CD4-positive, alpha-beta T cell (primary cell): ENCODE measurements around the gene FARSA. TPM values are rescaled to one million over a fixed set of nuclear protein-coding genes. Genes with fewer than 3 reads are reported as not detected.

Source experiments
- ATAC-seq: fragments of 200-7000 bp; cut with Tn5 transposase; one replicate; pipeline ENCODE4 v1.10.0; 2022; ENCODE audit warnings: mild to moderate bottlenecking; ENCODE audit not compliant: poor library complexity
- CTCF ChIA-PET: fragments of 350-600 bp; sonication (Branson Sonifier 250); formaldehyde crosslinking; loops from one replicate; lab custom pipeline; 2021; ENCODE audit warnings: antibody characterized with exemption, inconsistent platforms; lab: Charles Lee
- POLR2A ChIA-PET: fragments of 350-600 bp; sonication (Branson Sonifier 250); formaldehyde crosslinking; loops from one replicate; lab custom pipeline; 2021; ENCODE audit warnings: antibody characterized with exemption, inconsistent platforms; lab: Charles Lee
- DNase-seq, 14 experiments: peaks; one replicate each; pipeline ENCODE4 v3.0.0-alpha.2; 2013 to 2020; ENCODE audit warnings: mixed read lengths in 2 of 14
- H3K27ac ChIP-seq, 2 donors: one replicate each; pipeline versions ENCODE4 v1.5.1 to v1.7.0; 2013; ENCODE audit warnings: low read length in 2 of 2, low read depth in 1 of 2, mild to moderate bottlenecking in 1 of 2
- H3K27me3 ChIP-seq, 2 experiments: 1 replicate in 1 of 2; 2 replicates in 1 of 2; pipeline versions ENCODE4 v1.6.1 to v1.7.0; 2013; ENCODE audit warnings: low read length in 2 of 2, control low read depth in 1 of 2, mild to moderate bottlenecking in 1 of 2, moderate library complexity in 1 of 2; ENCODE audit not compliant: insufficient read depth in 2 of 2, control insufficient read depth in 1 of 2
- H3K36me3 ChIP-seq: one replicate; pipeline ENCODE4 v1.6.1; 2013; ENCODE audit warnings: low read length, control low read depth; ENCODE audit not compliant: insufficient read depth
- H3K4me1 ChIP-seq: one replicate; pipeline ENCODE4 v1.6.1; 2013; ENCODE audit warnings: low read length, control low read depth; ENCODE audit not compliant: insufficient read depth
- H3K4me3 ChIP-seq: one replicate; pipeline ENCODE4 v1.5.1; 2013; ENCODE audit warnings: mild to moderate bottlenecking, low read length, moderate library complexity
- H3K9me3 ChIP-seq, 2 experiments: 1 replicate in 1 of 2; 2 replicates in 1 of 2; pipeline versions ENCODE4 v1.6.1 to v1.7.0; 2013; ENCODE audit warnings: low read length in 2 of 2, mild to moderate bottlenecking in 2 of 2, control low read depth in 1 of 2, moderate library complexity in 1 of 2; ENCODE audit not compliant: control insufficient read depth in 1 of 2, insufficient read depth in 1 of 2
- H3K27ac Mint-ChIP-seq: one replicate; pipeline ENCODE4 v1.8.0; 2020; ENCODE audit warnings: mixed read lengths
- H3K27me3 Mint-ChIP-seq: one replicate; pipeline ENCODE4 v1.8.0; 2021; ENCODE audit warnings: mixed read lengths
- H3K36me3 Mint-ChIP-seq: one replicate; pipeline ENCODE4 v1.8.0; 2021; ENCODE audit warnings: low read depth, mixed read lengths
- H3K4me1 Mint-ChIP-seq: one replicate; pipeline ENCODE4 v1.8.0; 2021; ENCODE audit warnings: low read depth, mixed read lengths
- H3K4me3 Mint-ChIP-seq: one replicate; pipeline ENCODE4 v1.8.0; 2020; ENCODE audit warnings: mild to moderate bottlenecking, mixed read lengths
- H3K9me3 Mint-ChIP-seq: one replicate; pipeline ENCODE4 v1.8.0; 2020; ENCODE audit warnings: mixed read lengths
- intact Hi-C, 2 experiments: fragments of 100-400 bp; cut with DNase I in 1 of 2; cut with micrococcal nuclease in 1 of 2; formaldehyde crosslinking; loops; one replicate each; pipeline versions ENCODE4 v1.15.1 to v1.9.0; 2023 to 2025; cut with DNase I, micrococcal nuclease
- total RNA-seq, 174 experiments: library from RNA in 2 of 174; stranded (reverse) in 2 of 174; gene quantifications; one replicate each; pipeline ENCODE4 v1.2.3 and lab custom pipeline; 2021 to 2026
- TF ChIP-seq, protein P1 (sequence below): fragments of 200-600 bp; IDR thresholded peaks from one replicate; pipeline ENCODE4 v1.8.0; 2022; ENCODE audit warnings: antibody characterized with exemption, mild to moderate bottlenecking

FARSA gene
- total RNA-seq, 2 experiments from 2014 or later: 17.2 TPM

DNA sequence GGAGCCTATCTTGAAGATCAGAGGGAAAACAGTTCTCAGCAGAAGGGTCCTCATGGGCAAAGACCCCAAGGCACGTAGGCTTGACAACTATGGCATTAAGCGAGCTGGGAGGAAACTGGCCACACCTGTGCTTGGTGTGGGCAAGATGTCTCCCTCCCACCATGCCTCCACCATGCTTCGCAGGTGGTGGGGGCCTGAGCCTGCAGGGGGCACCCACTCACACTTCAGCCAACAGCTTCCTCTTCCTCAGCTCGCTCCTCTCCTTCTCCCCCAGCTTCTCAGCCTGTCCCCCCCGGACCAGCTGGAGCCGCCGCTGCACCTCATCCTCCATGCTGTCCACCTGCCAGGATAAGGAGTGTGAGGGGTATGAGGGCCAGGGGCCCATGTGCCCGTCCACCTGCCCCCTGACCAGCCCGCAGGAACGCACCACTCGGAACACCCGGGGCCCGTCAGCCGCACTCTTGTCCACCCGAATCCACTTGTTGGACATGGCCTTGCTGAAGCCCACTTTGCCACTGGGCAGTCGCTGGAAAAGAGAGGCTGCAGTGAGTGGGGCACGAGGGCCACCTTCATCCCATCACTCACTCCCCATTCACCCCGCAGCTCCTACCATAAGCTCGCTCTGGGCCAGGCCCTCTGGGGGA lies 3.4 kb downstream of the FARSA start:
- ATAC-seq (no peak), DNase-seq (no peak)
- H3K4me3 ChIP-seq: no peak overlapping the region
- ChIA-PET POLR2A (interaction anchor here (0.5 to 0.9 kb wide), 2 partner anchors 38 to 39 kb away, joined by 3 to 4 read pairs; partner anchors contain the start of gene GCDH), CTCF (interaction anchor here (1.3 kb wide), 1 partner anchor 48 kb away, joined by 3 read pairs; no protein-coding TSS in a partner anchor)
- H3K4me3 Mint-ChIP-seq: no peak overlapping the region
- H3K27ac Mint-ChIP-seq: no peak overlapping the region
- peaks cover 54% of the 10 kb centered on the region for H3K36me3 ChIP-seq
- H3K27ac ChIP-seq: no peak overlapping the region
- H3K36me3 Mint-ChIP-seq: peaks cover 69% of the 10 kb centered on the region
- H3K27me3 ChIP-seq: no peaks in the 10 kb centered on the region
- H3K27me3 Mint-ChIP-seq: no peaks in the 10 kb centered on the region
- no peaks in the 10 kb centered on the region for H3K9me3 ChIP-seq
- no peaks in the 10 kb centered on the region for H3K9me3 Mint-ChIP-seq
- H3K4me1 ChIP-seq: peaks cover 25% of the 10 kb centered on the region
- intact Hi-C loops: loop anchor here (10.0 kb wide), 3 partner anchors 125 to 195 kb away; partner anchors contain the start of genes GET3 (in 1 of the 2), PRDX2 (in 1 of the 2), RNASEH2A (in 1 of the 2) and THSD8 (in 1 of the 2)
- H3K4me1 Mint-ChIP-seq: peaks cover 24% of the 10 kb centered on the region
- TF ChIP-seq, protein P1, sequence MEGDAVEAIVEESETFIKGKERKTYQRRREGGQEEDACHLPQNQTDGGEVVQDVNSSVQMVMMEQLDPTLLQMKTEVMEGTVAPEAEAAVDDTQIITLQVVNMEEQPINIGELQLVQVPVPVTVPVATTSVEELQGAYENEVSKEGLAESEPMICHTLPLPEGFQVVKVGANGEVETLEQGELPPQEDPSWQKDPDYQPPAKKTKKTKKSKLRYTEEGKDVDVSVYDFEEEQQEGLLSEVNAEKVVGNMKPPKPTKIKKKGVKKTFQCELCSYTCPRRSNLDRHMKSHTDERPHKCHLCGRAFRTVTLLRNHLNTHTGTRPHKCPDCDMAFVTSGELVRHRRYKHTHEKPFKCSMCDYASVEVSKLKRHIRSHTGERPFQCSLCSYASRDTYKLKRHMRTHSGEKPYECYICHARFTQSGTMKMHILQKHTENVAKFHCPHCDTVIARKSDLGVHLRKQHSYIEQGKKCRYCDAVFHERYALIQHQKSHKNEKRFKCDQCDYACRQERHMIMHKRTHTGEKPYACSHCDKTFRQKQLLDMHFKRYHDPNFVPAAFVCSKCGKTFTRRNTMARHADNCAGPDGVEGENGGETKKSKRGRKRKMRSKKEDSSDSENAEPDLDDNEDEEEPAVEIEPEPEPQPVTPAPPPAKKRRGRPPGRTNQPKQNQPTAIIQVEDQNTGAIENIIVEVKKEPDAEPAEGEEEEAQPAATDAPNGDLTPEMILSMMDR: no peak

DNA sequence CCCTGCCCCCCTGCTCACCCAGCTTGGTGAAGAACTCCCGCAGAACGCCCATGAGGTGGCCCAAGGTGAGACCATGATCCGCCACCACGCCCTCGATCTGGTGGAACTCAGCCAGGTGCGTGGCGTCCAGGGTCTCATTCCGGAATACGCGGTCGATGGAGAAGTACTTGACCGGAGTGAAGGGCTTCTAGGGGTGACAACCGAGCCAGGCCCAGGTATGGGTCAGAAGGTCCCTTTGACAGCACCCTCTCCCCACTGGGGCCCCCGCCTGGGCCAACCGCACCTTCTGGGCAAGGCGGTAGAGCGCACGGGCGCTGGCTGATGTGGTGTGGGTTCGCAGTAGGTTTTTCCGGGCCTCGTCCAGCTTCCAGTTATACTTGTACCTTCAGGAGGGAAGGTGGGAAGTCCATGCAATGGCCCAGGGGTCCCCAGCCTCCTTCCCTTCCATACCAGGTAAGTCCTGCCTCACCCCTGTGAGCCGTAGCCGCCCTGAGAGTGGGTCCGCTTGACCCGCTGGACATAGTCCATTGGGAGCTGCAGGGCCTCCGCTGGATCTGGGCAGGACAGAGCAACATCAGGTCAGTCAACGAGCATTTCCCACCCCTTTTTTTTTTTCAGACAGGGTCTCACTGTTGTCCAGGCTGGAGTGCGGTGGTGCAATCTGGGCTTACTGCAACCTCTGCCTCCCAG lies 8.7 kb downstream of the FARSA start:
- H3K4me3 ChIP-seq: no peak overlapping the region
- H3K36me3 Mint-ChIP-seq: peaks cover 65% of the 10 kb centered on the region
- peaks cover 3% of the 10 kb centered on the region for H3K4me1 Mint-ChIP-seq
- no peak overlapping the region for H3K27ac Mint-ChIP-seq
- DNase-seq: no peak
- no peak overlapping the region for H3K27ac ChIP-seq
- H3K27me3 Mint-ChIP-seq: no peaks in the 10 kb centered on the region
- CTCF ChIA-PET: no interaction called here
- H3K9me3 ChIP-seq: no peaks in the 10 kb centered on the region
- intact Hi-C loops: no loop called here
- peaks cover 66% of the 10 kb centered on the region for H3K36me3 ChIP-seq
- no peaks in the 10 kb centered on the region for H3K27me3 ChIP-seq
- H3K4me3 Mint-ChIP-seq: no peak overlapping the region
- H3K4me1 ChIP-seq: peaks cover 1% of the 10 kb centered on the region
- no peak for ATAC-seq
- POLR2A ChIA-PET: no interaction called here
- TF ChIP-seq, protein P1: no peak
- H3K9me3 Mint-ChIP-seq: no peaks in the 10 kb centered on the region

DNA sequence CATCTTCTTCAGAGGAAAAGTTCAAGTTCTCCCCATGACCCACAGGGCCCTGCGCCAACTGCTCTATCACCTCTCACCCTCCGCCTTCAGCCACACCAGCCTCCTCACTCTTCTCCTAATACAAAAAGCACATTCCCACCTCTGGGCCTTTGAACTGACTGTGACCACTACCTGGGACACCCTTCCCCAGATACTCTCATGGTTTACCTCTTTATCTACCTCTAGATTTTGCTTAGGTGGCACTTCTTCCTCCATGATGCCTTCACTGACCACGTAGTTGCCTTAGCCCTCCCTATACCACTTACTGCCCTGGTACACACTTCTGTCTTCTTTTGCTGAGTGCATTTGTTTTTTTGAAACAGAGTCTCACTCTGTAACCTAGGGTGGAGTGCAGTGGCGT lies 10.6 kb downstream of the FARSA start:
- no peak overlapping the region for H3K27ac Mint-ChIP-seq
- no peaks in the 10 kb centered on the region for H3K27me3 ChIP-seq
- H3K4me3 Mint-ChIP-seq: no peak overlapping the region
- H3K36me3 ChIP-seq: peaks cover 50% of the 10 kb centered on the region
- ChIA-PET CTCF (interaction anchor here (1.6 kb wide), 1 partner anchor 55 kb away, joined by 4 read pairs; no protein-coding TSS in a partner anchor), POLR2A (no interaction called here)
- ATAC-seq (no peak), DNase-seq (no peak)
- H3K4me3 ChIP-seq: no peak overlapping the region
- peaks cover 7% of the 10 kb centered on the region for H3K4me1 Mint-ChIP-seq
- H3K4me1 ChIP-seq: peaks cover 16% of the 10 kb centered on the region
- TF ChIP-seq, protein P1: no peak
- no peaks in the 10 kb centered on the region for H3K27me3 Mint-ChIP-seq
- H3K9me3 Mint-ChIP-seq: no peaks in the 10 kb centered on the region
- H3K27ac ChIP-seq: no peak overlapping the region
- intact Hi-C loops: no loop called here
- peaks cover 56% of the 10 kb centered on the region for H3K36me3 Mint-ChIP-seq
- H3K9me3 ChIP-seq: no peaks in the 10 kb centered on the region
